ENCODE measurements around the gene ISLR. TPM values are rescaled to one million over a fixed set of nuclear protein-coding genes. Genes with fewer than 3 reads are reported as not detected.

Gene ISLR
- total and polyA plus RNA-seq, 2 of the 4 experiments (the other 2 are of a cell fraction) = under 0.01 to 0.79 TPM

DNA sequence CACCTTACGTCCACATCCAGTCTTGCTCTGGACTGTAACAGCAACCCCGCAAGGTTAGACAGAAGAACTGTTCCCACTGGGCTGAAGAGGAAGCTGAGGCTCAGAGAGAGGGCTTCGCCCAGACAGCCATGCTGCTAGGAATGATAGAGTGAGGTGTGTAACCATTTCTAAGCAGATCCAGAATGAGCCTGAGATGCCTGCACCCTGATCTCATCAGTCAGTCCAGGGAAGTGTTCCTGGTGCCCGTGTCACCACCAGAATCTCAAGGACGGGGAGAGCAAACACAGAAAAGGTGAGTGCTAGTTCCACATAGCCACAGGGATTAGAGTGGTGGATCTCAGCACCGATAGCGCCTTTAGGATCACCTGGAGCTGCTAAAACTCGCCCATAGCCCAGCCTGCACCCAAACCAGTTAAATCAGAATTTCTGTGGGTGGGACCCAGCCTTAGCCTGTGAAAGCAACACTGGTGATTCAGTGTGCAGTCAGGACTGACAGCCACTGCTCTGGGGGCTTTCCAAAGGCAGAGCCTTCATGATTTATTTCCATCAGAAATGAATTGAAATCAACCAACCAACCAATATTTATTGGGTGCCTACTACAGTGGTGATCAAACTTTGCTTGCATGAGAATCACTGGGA lies 12.3 kb downstream of the ISLR start:
- no peak overlapping the region for H3K9ac ChIP-seq (ENCODE audit: low read depth, low read length)
- H4K8ac ChIP-seq (ENCODE audit: low read depth in 2 of 2, low read length in 2 of 2) = no peak overlapping the region
- H3K9me1 ChIP-seq (ENCODE audit: insufficient read depth, low read length) = no peaks in the 10 kb centered on the region
- in situ Hi-C loops (cut with MboI; ENCODE audit: low sequenced_read_pairs) (no loop called here), intact Hi-C loops (cut with micrococcal nuclease) (no loop called here), dilution Hi-C loops (cut with HindIII; ENCODE audit: low sequenced_read_pairs, unreplicated experiment) (no loop called here)
- H2AK5ac ChIP-seq (ENCODE audit: low read depth, low read length) = no peak overlapping the region
- H2AFZ ChIP-seq (replicated peaks; ENCODE audit: low read length, poor library complexity) = no peak overlapping the region
- H3K4me2 ChIP-seq (ENCODE audit: low read depth, low read length) = no peak overlapping the region
- H3K27ac ChIP-seq (ENCODE audit: insufficient read depth, low read length) = no peak overlapping the region
- no peak overlapping the region for H2BK15ac ChIP-seq (ENCODE audit: low read depth, low read length)
- WGBS, 2 experiments (ENCODE audit: extremely low coverage in 2 of 2, insufficient read length in 1 of 2) = 58% methylated on average over 2 of the region's 8 CpGs; no CpG with 5 or more reads in 1 of the 2 experiments
- no peak overlapping the region for H2BK20ac ChIP-seq (ENCODE audit: low read depth, low read length)
- no peak overlapping the region for H3K14ac ChIP-seq (replicated peaks; ENCODE audit: low read depth, low read length)
- TF ChIP-seq, protein P1, sequence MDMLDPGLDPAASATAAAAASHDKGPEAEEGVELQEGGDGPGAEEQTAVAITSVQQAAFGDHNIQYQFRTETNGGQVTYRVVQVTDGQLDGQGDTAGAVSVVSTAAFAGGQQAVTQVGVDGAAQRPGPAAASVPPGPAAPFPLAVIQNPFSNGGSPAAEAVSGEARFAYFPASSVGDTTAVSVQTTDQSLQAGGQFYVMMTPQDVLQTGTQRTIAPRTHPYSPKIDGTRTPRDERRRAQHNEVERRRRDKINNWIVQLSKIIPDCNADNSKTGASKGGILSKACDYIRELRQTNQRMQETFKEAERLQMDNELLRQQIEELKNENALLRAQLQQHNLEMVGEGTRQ (IDR thresholded peaks at IDR 0.05; ENCODE audit: low read depth, low read length) = no peak
- TF ChIP-seq BHLHE40 (IDR thresholded peaks at IDR 0.05; ENCODE audit: low read depth, low read length) (no peak), RCOR1 (IDR thresholded peaks at IDR 0.05; ENCODE audit: insufficient replicate concordance, low read length) (no peak), CHD1 (IDR thresholded peaks at IDR 0.05; ENCODE audit: low read depth, low read length) (no peak), CEBPB (IDR thresholded peaks at IDR 0.05; ENCODE audit: low read depth, low read length) (no peak), RFX5 (IDR thresholded peaks at IDR 0.05; ENCODE audit: low read depth, low read length) (no peak), POLR2A (IDR thresholded peaks at IDR 0.05; ENCODE audit: low read depth, low read length) (no peak), NFE2L2 (IDR thresholded peaks at IDR 0.05; ENCODE audit: low read depth, low read length) (no peak), MAZ (IDR thresholded peaks at IDR 0.05; ENCODE audit: borderline replicate concordance, low read depth, low read length) (no peak), FOS (IDR thresholded peaks at IDR 0.05; ENCODE audit: low read depth, low read length) (no peak), RAD21 (IDR thresholded peaks at IDR 0.05; ENCODE audit: low read length) (no peak), MXI1 (IDR thresholded peaks at IDR 0.05; ENCODE audit: borderline replicate concordance, low read depth, low read length) (no peak), MAFK (IDR thresholded peaks at IDR 0.05; ENCODE audit: low read depth, low read length) (no peak), SMC3 (IDR thresholded peaks at IDR 0.05; ENCODE audit: low read depth, low read length) (no peak)
- TF ChIP-seq, protein P2, sequence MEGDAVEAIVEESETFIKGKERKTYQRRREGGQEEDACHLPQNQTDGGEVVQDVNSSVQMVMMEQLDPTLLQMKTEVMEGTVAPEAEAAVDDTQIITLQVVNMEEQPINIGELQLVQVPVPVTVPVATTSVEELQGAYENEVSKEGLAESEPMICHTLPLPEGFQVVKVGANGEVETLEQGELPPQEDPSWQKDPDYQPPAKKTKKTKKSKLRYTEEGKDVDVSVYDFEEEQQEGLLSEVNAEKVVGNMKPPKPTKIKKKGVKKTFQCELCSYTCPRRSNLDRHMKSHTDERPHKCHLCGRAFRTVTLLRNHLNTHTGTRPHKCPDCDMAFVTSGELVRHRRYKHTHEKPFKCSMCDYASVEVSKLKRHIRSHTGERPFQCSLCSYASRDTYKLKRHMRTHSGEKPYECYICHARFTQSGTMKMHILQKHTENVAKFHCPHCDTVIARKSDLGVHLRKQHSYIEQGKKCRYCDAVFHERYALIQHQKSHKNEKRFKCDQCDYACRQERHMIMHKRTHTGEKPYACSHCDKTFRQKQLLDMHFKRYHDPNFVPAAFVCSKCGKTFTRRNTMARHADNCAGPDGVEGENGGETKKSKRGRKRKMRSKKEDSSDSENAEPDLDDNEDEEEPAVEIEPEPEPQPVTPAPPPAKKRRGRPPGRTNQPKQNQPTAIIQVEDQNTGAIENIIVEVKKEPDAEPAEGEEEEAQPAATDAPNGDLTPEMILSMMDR (conservative IDR thresholded peaks at IDR 0.05; ENCODE audit: low read depth, low read length) = no peak
- TF ChIP-seq, protein P3, sequence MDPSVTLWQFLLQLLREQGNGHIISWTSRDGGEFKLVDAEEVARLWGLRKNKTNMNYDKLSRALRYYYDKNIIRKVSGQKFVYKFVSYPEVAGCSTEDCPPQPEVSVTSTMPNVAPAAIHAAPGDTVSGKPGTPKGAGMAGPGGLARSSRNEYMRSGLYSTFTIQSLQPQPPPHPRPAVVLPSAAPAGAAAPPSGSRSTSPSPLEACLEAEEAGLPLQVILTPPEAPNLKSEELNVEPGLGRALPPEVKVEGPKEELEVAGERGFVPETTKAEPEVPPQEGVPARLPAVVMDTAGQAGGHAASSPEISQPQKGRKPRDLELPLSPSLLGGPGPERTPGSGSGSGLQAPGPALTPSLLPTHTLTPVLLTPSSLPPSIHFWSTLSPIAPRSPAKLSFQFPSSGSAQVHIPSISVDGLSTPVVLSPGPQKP (IDR thresholded peaks at IDR 0.05; ENCODE audit: borderline replicate concordance, low read depth, low read length) = no peak
- no peaks in the 10 kb centered on the region for H3K79me1 ChIP-seq (ENCODE audit: low read depth in 1 of 2, low read length in 2 of 2)
- H2BK120ac ChIP-seq (ENCODE audit: low read depth, low read length) = no peak overlapping the region
- ChIA-PET CTCF (no interaction called here), POLR2A (ENCODE audit: unreplicated experiment) (no interaction called here)
- no peak overlapping the region for H3K56ac ChIP-seq (ENCODE audit: extremely low read depth, insufficient read depth, low read length)
- H3K23ac ChIP-seq (ENCODE audit: low read depth, low read length) = no peak overlapping the region
- H3K4me3 ChIP-seq (ENCODE audit: insufficient read depth, low read depth, low read length) = no peak overlapping the region
- BruUV-seq (replicated peaks) = no TSS peak
- H3K27me3 ChIP-seq (ENCODE audit: control insufficient read depth, insufficient read depth, low read length) = peaks cover 19% of the 10 kb centered on the region
- ATAC-seq (ENCODE audit: low read depth) = no peak
- H2AK9ac ChIP-seq (replicated peaks; ENCODE audit: low read depth, low read length, poor library complexity) = no peak overlapping the region
- H3K4me1 ChIP-seq (ENCODE audit: control insufficient read depth, insufficient read depth, low read length) = no peaks in the 10 kb centered on the region
- H3K36me3 ChIP-seq (ENCODE audit: control insufficient read depth, insufficient read depth, low read length) = no peaks in the 10 kb centered on the region
- H4K20me1 ChIP-seq (ENCODE audit: insufficient read depth, low read length) = no peaks in the 10 kb centered on the region
- H4K5ac ChIP-seq (ENCODE audit: low read depth, low read length) = no peak overlapping the region
- H3K18ac ChIP-seq (ENCODE audit: low read depth, low read length) = no peak overlapping the region
- H3K4ac ChIP-seq (ENCODE audit: low read depth, low read length) = no peak overlapping the region
- H3K9me3 ChIP-seq (ENCODE audit: control insufficient read depth, insufficient read depth, low read length) = no peaks in the 10 kb centered on the region
- H4K91ac ChIP-seq (ENCODE audit: insufficient read depth, low read depth, low read length) = no peak overlapping the region
- no peak for DNase-seq
- no peak overlapping the region for H2BK5ac ChIP-seq (ENCODE audit: low read depth, low read length, poor library complexity, severe bottlenecking)
